Measurements from ENCODE around the gene ELOVL6. TPM values are rescaled to one million over a fixed set of nuclear protein-coding genes. Genes with fewer than 3 reads are reported as not detected.

ELOVL6 gene
- total RNA-seq, 1 donor from 2014 or later = 27.7 TPM

DNA sequence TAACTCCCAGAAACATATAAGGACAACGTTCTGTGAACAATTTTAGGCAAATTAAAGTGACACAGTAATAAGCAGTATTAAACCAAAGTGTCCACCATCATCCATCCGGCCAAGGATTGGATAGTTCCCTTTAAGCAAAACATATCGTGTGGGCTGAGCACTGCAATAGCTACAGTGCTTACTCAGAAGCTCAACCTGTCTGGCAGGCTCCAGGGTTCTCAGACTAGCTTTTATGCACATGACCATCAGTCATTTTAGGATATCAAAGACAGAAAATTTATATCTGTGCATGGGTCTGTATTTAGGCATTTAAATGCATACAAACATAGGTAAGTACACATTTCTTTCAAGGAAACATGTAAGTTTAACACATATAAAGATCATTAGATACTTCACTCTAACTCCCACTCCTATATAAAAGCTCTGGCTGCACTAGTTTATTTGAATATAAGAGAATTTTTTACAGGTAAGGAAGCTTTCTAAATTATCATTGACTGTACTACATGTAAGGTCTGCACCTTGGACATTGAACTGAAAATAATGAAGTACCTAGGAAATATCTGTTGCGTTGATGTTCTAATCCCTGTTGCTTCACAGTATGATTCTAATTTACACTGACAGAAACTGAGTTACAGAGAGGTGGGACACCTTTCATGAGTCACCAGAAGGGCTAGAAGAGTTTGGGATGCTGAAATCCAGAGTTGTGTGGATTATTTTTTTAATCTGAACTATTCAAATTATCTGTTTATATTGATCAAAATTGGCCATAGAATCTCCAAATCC lies 67.6 kb downstream of the ELOVL6 start:
- FAIRE-seq = no peak
- DNase-seq (ENCODE audit: low spot score in 2 of 2) = no peak

DNA sequence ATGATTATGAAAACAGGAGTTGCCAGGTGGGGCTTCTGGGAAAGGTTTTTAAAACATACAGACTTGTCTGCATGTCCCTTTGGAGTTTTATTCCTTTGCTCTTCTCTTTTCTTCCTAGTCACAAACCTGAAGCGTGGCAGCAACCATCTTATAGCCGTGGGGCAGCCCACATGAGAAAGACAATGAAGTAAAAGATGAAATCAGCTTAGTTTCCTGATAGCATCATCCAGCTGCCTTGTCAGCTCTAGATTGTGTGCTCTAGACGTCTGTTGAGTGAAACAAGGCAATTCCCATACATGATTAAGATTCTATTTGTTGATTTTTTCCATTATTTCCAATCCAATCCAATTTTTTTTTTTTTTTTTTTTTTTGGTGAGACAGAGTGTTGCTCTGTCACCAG lies 68.9 kb downstream of the ELOVL6 start:
- FAIRE-seq (no peak), DNase-seq (ENCODE audit: low spot score in 2 of 2) (no peak)

DNA sequence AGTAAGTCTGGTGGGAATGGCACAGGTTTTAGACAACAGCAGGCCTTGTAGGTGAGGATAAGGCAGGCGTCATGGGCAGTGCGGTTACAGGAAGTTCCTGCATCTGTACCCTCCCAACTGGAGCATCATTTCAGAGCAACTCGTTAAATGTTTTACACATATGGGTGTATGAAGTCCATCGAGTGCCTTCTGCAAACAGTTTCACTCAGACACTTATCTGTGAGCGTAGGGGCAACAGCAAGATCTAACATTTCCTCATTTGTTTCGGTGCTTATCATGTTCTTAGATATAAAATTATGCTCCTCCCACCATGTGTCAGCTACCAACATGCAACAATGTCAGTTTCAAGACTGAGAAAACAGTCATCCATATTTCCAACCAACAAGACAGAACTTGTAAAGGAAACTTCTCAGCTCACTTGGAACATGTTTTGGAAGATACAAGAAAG lies 69.9 kb downstream of the ELOVL6 start:
- no peak for FAIRE-seq
- no peak for DNase-seq (ENCODE audit: low spot score in 2 of 2)

DNA sequence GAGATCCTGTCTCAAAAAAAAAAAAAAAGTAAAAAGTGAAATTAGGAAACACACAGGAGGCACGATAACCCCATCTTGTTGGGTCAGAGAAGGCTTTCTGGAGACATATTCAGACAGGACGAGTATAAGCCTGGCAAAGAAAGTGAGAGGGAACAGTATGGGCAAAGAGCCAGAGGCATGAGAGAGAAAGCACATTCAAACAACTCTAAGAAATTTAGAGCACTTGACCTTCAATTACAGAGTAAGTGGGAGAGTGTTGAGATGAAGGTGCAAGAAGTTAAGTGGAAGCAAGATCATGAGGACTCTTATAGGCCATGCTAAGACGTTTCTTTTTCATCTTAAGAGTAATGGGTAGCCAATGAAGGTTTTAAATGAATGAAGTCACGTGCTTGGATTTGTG lies 70.4 kb downstream of the ELOVL6 start:
- FAIRE-seq (no peak), DNase-seq (ENCODE audit: low spot score in 2 of 2) (no peak)

DNA sequence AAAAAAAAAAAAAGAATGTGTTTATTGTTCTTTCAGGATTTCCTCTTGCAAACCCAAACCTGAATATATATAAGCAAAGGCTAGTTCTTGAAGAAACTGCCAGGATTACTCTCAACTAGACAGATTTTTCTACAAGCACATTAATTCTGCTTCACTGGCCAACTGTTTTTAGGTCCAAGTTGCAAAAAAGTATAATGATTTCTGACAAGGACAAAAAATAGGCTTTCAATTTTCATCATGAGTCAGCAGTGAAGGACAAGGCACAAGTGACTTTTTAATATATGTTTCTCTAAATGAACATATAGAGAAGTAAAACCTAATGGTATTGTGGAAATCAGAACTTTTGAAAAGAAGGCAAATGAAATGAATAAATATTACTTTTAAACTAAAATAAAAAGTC lies 73.7 kb downstream of the ELOVL6 start:
- DNase-seq (ENCODE audit: low spot score in 2 of 2) = no peak
- no peak for FAIRE-seq

DNA sequence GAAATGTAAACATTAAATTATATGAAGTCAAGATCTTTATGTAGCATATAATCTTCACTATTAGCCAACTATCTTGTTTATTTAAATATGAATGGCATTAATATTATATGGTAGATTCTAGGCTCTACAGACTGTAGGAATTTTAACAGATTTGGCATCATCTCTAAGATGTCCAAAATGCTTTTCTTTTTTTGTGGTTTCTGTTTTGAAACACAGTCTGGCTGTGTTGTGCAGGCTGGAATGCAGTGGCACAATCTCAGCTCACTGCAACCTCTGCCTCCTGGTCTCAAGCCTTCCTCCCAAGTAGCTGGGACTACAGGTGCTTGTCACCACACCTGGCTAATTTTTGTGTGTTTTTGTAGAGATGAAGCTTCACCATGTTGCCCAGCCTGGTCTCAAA lies 76.2 kb downstream of the ELOVL6 start:
- DNase-seq (ENCODE audit: low spot score in 2 of 2) (no peak), FAIRE-seq (no peak)

DNA sequence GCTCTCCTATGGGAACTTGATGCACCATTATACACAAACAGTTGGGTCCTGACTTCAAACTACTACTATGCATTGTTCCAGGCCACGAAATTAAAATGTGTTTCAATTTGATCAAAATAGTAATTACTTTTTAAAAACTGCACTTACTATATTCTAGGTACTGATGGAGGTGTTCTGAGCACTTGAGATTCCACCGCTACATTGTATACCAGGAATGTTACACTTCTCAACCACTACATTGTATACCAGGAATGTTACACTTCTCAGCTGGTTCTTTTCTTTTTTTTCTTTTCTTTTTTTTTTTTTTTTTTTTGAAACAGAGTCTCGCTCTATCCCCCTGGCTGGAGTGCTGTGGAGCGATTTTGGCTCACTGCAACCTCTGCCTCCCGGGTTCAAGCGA lies 77.9 kb downstream of the ELOVL6 start:
- FAIRE-seq (no peak), DNase-seq (ENCODE audit: low spot score in 2 of 2) (no peak)

DNA sequence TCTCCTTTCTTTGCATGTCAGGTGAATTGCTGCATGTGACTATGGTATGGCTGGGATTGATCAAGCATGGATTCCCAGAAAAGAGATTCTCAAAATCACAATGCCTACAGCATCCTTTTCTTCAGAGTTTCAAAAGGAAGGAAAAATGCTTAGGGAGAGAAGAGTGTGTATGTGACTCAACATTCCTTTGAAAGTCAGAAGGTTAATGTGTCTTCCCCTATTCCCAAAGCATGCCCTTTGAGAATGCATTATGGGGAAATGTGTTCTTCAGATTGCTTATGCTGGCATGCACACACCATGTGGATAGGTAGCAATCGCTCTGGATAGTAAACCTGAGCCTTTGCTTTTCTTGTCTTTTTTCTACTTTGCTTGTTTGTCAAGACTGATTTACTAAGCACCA lies 78.5 kb downstream of the ELOVL6 start:
- DNase-seq (ENCODE audit: low spot score in 2 of 2) = no peak
- no peak for FAIRE-seq

DNA sequence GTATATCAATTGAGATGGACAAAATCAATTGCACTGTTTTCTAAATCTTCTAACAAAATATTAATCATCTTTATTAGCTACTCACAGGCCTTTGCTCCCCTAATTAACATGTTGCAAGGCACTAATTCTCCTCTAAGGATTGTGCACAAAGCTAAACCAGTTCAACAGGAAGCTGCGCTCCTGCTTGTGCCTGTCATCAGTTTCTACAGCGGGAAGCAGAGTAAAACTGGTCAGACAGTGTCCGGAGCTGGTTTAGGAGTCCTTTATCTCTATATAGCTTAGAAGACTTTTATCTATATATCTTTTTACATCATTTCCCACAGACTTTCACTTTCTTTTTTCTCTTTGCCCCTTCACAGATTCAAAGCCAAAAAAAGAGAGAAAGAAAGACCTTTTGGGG lies 79.1 kb downstream of the ELOVL6 start:
- DNase-seq (ENCODE audit: low spot score in 2 of 2) = no peak
- FAIRE-seq = no peak

DNA sequence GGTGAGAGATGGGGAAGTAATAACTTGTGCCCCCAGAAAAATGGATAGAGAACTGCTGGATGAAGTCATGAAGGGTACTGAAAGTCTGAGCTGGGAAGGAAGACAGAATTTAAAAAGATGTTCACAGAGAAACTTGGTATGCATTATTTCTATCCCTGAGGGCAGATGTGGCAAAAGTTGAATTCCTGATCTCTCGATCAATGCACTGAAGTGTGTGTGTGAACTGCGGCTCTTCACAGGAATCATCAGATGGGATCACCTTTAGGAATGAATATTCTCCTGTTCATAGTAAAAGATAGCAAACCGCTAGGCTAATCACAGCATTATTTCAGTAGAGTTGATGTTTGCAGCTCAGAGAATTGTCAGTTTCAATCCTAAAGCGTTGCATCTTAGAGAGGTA lies 86.4 kb downstream of the ELOVL6 start:
- DNase-seq (ENCODE audit: low spot score in 2 of 2) (no peak), FAIRE-seq (no peak)

DNA sequence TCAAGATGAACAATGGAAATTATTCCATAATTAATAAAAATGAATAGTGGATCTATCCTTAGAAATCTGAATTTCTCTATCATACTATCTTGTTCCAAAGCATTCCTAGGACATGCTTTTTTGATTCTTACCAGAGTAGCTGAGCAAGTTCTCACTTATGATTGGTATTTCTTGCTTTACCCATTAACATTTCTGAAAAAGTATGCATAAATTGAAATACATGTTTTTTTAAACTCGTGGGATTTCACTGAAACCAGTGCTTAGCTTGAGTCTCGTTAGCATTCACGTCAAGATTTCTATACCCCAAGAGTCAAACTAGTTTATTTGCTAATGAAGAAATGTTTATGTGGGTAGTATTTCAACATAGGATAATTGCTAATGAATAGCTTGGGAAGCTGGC lies 89.0 kb downstream of the ELOVL6 start:
- FAIRE-seq = no peak
- no peak for DNase-seq (ENCODE audit: low spot score in 2 of 2)

DNA sequence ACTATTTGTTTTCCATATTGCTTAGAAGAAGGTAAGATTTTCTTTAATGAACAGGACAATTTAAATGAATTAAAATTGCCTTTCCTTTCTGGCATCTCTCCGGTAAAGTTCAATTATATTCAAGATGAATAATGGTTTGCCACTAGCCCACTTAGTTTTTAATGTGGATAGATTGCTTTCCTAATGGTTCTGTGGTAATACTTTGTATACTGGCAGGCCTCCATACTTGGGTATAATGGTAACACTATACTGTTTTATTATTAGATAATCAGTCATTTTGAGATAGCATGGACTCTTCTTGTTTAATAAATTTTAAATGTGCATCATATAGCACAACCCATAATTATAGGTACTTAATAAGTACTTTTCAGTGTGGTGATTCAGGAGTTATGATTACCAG lies 89.5 kb downstream of the ELOVL6 start:
- DNase-seq (ENCODE audit: low spot score in 2 of 2) = no peak
- no peak for FAIRE-seq

DNA sequence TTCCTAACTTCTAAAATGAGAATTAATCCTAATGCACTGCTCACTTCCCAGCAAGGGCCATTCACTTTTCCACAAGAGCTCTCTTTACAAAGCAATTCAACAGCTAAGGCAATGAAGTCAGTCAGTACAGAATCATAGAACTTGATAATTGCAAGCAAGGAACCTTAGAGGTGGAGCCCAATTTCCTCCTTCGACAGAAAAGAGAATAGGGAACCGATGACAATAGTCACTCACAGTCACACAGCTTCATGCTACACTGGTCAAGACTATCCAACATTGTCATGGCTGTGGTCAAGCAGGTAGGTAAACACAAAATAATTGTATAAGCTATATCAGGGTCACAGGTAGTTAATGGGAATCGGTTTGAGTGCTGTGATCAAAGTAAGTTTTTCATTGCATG lies 90.0 kb downstream of the ELOVL6 start:
- DNase-seq (ENCODE audit: low spot score in 2 of 2) = no peak
- FAIRE-seq = no peak

DNA sequence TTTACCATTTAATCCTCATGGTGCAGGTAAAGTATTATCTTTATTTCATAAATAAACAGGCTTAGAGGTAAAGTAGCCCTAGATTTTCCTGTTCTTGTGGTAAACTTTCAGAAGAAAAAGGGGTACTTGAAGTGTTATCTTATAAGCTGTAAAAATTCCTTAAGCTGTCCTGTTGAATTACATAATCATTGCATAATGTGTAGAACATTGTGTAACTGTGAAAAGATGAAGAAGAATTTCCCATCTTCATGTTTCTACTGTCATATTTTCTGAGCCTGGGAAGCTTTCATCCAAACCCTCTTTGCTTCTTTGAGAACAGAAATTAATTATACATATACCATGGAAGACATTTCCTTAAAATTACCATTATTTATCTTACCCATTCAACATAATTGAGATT lies 90.5 kb downstream of the ELOVL6 start:
- DNase-seq (ENCODE audit: low spot score in 2 of 2) (no peak), FAIRE-seq (no peak)

DNA sequence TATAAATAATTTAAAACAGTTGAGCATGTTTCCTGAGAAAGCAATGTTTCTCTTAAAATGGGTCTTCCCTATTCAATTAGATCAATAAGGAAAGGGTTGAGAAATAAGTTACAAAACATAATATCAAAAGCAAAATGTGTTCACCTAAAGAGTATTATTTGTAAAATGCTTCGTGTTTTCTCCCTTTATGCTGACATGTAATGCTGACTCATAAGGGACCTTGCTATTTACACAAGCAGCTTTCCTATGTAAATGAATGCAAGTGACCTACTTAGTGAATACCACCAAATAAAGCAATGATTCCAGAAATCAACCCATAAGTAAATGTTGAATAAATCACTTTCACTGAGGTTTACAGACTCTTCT lies 91.5 kb downstream of the ELOVL6 start:
- peak; percentile 31 for FAIRE-seq
- no peak for DNase-seq (ENCODE audit: low spot score in 2 of 2)

DNA sequence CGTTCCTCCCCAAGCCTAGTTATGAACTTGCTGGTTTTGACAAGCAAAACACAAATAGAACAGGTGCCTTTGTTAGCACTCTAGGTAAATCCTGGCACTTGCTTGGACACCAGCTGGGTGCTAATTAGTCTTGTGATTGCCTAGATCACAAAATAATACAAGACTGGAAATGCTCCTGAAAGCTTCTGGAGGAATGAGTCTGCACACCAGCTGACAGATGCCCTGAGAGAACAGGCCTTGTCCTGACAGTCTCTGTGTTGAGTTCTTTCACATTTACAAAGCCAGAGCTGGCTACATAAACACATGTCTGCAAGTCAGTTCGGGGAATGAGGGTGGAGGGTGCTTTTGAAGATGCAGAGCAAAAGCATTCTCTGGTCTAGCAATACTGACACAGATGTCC lies 93.8 kb downstream of the ELOVL6 start:
- FAIRE-seq (no peak), DNase-seq (ENCODE audit: low spot score in 2 of 2) (no peak)

DNA sequence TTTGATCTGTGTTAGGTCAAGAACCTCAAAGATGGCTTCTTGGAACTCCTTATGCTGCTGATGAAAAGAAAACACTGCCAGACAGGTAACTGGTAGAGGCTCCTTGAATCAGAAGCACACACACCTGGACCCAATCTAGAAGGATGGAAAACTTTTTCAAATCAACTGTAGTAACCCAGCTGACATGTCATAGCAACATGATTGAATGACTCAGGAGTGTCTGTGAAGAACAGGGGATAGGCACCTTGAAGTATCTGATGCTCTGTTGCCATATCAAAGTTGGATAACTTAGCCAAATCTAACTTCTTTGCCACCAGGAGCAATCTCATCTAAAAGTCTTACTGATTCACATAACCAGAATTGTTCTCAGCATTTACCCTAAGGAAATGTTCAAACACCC lies 98.8 kb downstream of the ELOVL6 start:
- no peak for FAIRE-seq
- DNase-seq (ENCODE audit: low spot score in 2 of 2) = no peak

DNA sequence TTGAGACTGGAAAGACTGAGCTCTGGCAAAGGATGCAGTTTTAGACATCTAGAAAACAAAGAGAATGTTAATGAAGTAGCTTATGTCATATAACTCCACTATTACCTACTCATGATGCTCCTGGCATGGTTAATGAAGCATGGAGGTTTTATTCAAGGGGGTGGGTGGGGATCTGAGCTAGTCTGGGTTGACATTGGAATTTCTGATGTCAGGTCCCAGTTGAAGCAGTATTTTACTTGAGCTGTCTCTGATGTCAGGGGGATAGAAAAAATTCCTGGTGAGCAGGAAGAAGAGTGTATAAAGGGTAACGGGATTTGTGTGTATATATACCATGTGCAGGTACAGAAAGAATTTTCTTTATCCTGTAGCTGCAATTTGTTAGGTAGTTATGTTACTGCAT lies 102.0 kb downstream of the ELOVL6 start:
- FAIRE-seq = no peak
- no peak for DNase-seq (ENCODE audit: low spot score in 2 of 2)

DNA sequence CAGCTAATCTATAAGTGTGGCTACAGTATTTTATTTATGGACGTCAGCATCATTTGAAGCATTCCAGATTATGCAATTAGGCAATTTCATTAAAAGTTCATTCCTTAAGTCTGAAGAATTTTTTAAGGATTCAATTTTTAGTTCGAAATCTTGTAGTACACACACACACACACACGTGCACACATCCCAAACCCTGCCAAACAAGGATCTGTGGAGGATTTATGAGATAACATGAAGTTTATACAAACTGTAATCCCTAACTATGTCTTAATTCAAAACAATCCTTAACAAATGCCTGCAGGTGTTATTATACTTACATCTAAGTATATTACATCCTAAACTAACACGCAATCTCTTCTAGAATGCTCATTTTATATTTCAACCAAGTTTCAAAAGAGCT lies 105.8 kb downstream of the ELOVL6 start:
- no peak for FAIRE-seq
- DNase-seq (ENCODE audit: low spot score in 2 of 2) = no peak

DNA sequence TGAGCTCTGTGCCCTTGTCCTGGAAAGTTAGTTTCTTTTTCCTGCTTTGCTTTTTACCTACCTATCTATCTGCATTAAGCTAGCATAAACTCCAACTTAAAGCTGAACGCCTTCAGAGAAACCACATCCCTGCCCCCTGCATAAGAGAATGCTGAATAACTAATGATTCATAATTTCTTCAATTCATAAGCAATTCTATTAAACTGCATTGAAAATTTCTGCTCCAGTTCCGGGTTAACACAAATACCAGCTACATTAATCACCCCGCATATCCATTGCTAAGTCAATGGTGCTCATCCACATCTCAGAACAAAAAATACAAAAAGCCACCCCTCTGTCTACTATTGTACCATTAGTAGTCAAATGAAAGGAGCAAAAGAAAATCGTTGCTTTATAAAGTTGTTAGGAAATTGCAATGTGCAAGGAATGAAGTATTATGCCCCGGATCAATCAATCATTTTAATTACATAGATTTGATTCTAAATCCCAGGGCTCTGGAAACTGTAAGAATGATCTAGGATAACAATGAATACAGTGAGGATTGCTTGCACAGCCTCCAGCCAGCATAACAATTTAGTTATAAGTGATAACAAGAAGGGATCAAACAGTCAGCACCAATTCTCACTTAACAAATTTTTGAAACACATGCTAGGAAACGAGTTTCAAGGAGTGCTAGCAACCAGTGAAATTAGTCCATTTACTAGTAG lies 106.8 kb downstream of the ELOVL6 start:
- FAIRE-seq (no peak), DNase-seq (ENCODE audit: low spot score in 2 of 2) (no peak)

DNA sequence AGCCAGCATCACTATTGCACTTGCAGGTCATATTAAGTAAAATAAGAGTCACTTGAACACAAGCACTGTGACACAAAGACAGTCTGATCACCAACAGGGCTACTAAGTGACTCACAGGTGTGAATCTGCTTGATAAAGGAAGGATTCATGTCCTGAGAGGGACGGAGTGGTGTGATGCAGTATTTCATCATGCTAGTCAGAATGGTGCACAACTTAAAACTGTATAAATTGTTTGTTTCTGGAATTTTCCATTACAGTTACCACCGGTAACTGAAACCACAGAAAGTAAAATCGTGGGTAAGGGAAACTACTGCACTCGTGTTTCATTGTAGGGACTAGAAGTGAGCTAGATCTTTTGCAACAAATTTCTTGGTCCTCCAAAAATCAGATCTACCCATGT lies 109.7 kb downstream of the ELOVL6 start:
- no peak for FAIRE-seq
- DNase-seq (ENCODE audit: low spot score in 2 of 2) = no peak

DNA sequence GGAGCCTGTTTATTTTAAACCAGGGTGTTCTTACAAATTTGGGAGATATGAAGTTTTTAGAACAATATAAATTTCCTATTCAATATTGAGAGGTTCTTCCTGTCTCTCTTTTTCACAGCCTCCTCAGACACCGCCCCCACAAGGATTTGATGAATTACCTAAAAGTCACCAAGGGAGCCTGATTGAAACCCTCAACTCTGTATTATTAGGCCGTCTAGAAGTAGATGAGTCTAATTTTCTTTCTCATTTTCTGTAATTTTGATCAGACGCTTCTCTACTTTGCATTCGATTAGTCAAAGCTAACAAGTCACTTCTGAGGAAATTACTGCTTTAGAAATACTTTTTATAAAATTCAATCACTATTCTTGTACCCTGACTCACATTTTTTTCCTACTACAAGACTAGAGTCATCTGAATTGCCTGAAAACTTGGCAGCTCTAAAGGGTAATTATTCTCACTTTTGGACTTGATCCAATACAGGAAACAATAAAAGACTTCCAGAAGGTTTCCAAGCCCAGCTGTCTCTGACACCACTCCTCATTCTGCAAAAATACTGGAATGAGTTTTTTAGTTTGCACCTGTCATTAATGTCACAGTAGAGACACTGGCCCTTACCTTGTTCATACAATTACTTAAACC lies 111.2 kb downstream of the ELOVL6 start:
- DNase-seq (ENCODE audit: low spot score in 2 of 2) = no peak
- no peak for FAIRE-seq

Measured in frontal cortex (tissue), 4 donors.